ENCODE measurements around the gene MYOM3. TPM values are rescaled to one million over a fixed set of nuclear protein-coding genes. Genes with fewer than 3 reads are reported as not detected.

The MYOM3 gene
- total RNA-seq, 2 donors from 2014 or later = 0.11 to 0.15 TPM

- Histone ChIP-seq H3K9me3 (ENCODE audit: control insufficient read depth, low read length) (no peaks in the 10 kb centered on the region), H3K4me3 (ENCODE audit: low read length) (no peak overlapping the region), H3K36me3 (ENCODE audit: control insufficient read depth, insufficient read depth, low read length) (no peaks in the 10 kb centered on the region), H3K27ac (ENCODE audit: low read depth, low read length) (no peak overlapping the region), H3K27me3 (ENCODE audit: control insufficient read depth, insufficient read depth, low read length, poor library complexity, severe bottlenecking) (no peaks in the 10 kb centered on the region), H3K9ac (ENCODE audit: extremely low read depth, low read length, poor library complexity, severe bottlenecking) (no peak overlapping the region), H3K4me1 (ENCODE audit: control insufficient read depth, insufficient read depth, low read length) (peaks cover 4% of the 10 kb centered on the region)
- H3K36me3 Mint-ChIP-seq (ENCODE audit: low read depth) = no peaks in the 10 kb centered on the region
- H3K27me3 Mint-ChIP-seq (ENCODE audit: insufficient read depth) = peaks cover 1% of the 10 kb centered on the region
- H3K4me1 Mint-ChIP-seq = peaks cover 17% of the 10 kb centered on the region
- H3K4me3 Mint-ChIP-seq = no peak overlapping the region
- no peaks in the 10 kb centered on the region for H3K9me3 Mint-ChIP-seq
- TF ChIP-seq, protein P1, sequence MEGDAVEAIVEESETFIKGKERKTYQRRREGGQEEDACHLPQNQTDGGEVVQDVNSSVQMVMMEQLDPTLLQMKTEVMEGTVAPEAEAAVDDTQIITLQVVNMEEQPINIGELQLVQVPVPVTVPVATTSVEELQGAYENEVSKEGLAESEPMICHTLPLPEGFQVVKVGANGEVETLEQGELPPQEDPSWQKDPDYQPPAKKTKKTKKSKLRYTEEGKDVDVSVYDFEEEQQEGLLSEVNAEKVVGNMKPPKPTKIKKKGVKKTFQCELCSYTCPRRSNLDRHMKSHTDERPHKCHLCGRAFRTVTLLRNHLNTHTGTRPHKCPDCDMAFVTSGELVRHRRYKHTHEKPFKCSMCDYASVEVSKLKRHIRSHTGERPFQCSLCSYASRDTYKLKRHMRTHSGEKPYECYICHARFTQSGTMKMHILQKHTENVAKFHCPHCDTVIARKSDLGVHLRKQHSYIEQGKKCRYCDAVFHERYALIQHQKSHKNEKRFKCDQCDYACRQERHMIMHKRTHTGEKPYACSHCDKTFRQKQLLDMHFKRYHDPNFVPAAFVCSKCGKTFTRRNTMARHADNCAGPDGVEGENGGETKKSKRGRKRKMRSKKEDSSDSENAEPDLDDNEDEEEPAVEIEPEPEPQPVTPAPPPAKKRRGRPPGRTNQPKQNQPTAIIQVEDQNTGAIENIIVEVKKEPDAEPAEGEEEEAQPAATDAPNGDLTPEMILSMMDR (conservative IDR thresholded peaks at IDR 0.05) = no peak
- WGBS, 2 experiments (ENCODE audit: insufficient coverage in 1 of 2, insufficient read length in 1 of 2) = 80 to 88% methylated on average over 8 to 17 of the region's 17 CpGs
- DNase-seq = no peak
- no peak overlapping the region for H3K27ac Mint-ChIP-seq
These were observed 28.8 kb upstream of the MYOM3 start for GRCh38 chr1:24140741-24141181.

DNA sequence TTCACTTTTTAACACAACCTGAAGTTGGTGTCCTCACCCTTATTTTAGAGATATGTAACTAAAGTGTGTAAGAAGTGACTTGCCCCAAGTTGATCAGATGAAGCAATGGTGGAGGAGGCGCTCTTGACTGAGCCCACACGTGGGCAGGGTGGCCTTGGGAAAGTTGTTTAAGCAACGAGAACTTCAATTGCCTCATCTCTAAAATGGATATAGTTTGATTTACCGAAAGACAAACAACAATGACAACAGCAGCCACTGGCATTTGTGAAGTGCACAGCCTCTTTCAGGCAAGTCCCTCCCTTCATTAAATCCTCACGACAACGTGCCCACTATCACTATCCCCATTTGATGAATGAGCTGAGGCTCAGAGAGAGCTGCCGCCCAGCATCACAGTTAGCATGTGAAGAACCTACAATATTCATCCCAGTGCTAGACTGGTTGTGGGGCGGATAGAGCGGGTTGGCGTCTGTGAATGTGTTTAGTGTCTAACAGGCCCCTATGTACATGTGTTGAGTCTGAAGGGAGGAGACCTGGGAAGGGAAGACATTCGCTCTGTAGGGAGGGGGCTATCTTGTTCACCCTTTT lies 28.0 kb upstream of the MYOM3 start:
- Mint-ChIP-seq H3K27ac (no peak overlapping the region), H3K9me3 (no peaks in the 10 kb centered on the region), H3K4me3 (no peak overlapping the region), H3K4me1 (peaks cover 17% of the 10 kb centered on the region), H3K27me3 (ENCODE audit: insufficient read depth) (peaks cover 1% of the 10 kb centered on the region), H3K36me3 (ENCODE audit: low read depth) (no peaks in the 10 kb centered on the region)
- no peaks in the 10 kb centered on the region for H3K27me3 ChIP-seq (ENCODE audit: control insufficient read depth, insufficient read depth, low read length, poor library complexity, severe bottlenecking)
- 89 to 94% methylated on average over 7 to 11 of the region's 11 CpGs for WGBS, 2 experiments (ENCODE audit: insufficient coverage in 1 of 2, insufficient read length in 1 of 2)
- no peak overlapping the region for H3K9ac ChIP-seq (ENCODE audit: extremely low read depth, low read length, poor library complexity, severe bottlenecking)
- no peak overlapping the region for H3K4me3 ChIP-seq (ENCODE audit: low read length)
- no peaks in the 10 kb centered on the region for H3K36me3 ChIP-seq (ENCODE audit: control insufficient read depth, insufficient read depth, low read length)
- no peak overlapping the region for H3K27ac ChIP-seq (ENCODE audit: low read depth, low read length)
- TF ChIP-seq, protein P1 (conservative IDR thresholded peaks at IDR 0.05) = no peak
- no peak for DNase-seq
- H3K4me1 ChIP-seq (ENCODE audit: control insufficient read depth, insufficient read depth, low read length) = peaks cover 4% of the 10 kb centered on the region
- H3K9me3 ChIP-seq (ENCODE audit: control insufficient read depth, low read length) = no peaks in the 10 kb centered on the region

GRCh38 chr1:24139222-24139489 lies 27.2 kb upstream of the MYOM3 start:
- no peak overlapping the region for H3K9ac ChIP-seq (ENCODE audit: extremely low read depth, low read length, poor library complexity, severe bottlenecking)
- DNase-seq = no peak
- H3K27ac Mint-ChIP-seq = no peak overlapping the region
- H3K27me3 Mint-ChIP-seq (ENCODE audit: insufficient read depth) = peaks cover 1% of the 10 kb centered on the region
- no peak overlapping the region for H3K4me3 Mint-ChIP-seq
- no peaks in the 10 kb centered on the region for H3K9me3 ChIP-seq (ENCODE audit: control insufficient read depth, low read length)
- no peaks in the 10 kb centered on the region for H3K27me3 ChIP-seq (ENCODE audit: control insufficient read depth, insufficient read depth, low read length, poor library complexity, severe bottlenecking)
- no peak overlapping the region for H3K4me3 ChIP-seq (ENCODE audit: low read length)
- TF ChIP-seq, protein P1 (conservative IDR thresholded peaks at IDR 0.05) = no peak
- no peak overlapping the region for H3K27ac ChIP-seq (ENCODE audit: low read depth, low read length)
- H3K36me3 ChIP-seq (ENCODE audit: control insufficient read depth, insufficient read depth, low read length) = no peaks in the 10 kb centered on the region
- no peaks in the 10 kb centered on the region for H3K36me3 Mint-ChIP-seq (ENCODE audit: low read depth)
- H3K4me1 ChIP-seq (ENCODE audit: control insufficient read depth, insufficient read depth, low read length) = peaks cover under 1% of the 10 kb centered on the region
- H3K4me1 Mint-ChIP-seq = peaks cover 10% of the 10 kb centered on the region
- no peaks in the 10 kb centered on the region for H3K9me3 Mint-ChIP-seq
- WGBS, 2 experiments (ENCODE audit: insufficient coverage in 1 of 2, insufficient read length in 1 of 2) = 84 to 91% methylated on average over 1 to 2 of the region's 2 CpGs

Data from endodermal cell (in vitro differentiated cells).